ENCODE results near the gene BSN.

BSN gene, protein sequence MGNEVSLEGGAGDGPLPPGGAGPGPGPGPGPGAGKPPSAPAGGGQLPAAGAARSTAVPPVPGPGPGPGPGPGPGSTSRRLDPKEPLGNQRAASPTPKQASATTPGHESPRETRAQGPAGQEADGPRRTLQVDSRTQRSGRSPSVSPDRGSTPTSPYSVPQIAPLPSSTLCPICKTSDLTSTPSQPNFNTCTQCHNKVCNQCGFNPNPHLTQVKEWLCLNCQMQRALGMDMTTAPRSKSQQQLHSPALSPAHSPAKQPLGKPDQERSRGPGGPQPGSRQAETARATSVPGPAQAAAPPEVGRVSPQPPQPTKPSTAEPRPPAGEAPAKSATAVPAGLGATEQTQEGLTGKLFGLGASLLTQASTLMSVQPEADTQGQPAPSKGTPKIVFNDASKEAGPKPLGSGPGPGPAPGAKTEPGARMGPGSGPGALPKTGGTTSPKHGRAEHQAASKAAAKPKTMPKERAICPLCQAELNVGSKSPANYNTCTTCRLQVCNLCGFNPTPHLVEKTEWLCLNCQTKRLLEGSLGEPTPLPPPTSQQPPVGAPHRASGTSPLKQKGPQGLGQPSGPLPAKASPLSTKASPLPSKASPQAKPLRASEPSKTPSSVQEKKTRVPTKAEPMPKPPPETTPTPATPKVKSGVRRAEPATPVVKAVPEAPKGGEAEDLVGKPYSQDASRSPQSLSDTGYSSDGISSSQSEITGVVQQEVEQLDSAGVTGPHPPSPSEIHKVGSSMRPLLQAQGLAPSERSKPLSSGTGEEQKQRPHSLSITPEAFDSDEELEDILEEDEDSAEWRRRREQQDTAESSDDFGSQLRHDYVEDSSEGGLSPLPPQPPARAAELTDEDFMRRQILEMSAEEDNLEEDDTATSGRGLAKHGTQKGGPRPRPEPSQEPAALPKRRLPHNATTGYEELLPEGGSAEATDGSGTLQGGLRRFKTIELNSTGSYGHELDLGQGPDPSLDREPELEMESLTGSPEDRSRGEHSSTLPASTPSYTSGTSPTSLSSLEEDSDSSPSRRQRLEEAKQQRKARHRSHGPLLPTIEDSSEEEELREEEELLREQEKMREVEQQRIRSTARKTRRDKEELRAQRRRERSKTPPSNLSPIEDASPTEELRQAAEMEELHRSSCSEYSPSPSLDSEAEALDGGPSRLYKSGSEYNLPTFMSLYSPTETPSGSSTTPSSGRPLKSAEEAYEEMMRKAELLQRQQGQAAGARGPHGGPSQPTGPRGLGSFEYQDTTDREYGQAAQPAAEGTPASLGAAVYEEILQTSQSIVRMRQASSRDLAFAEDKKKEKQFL (N-terminal part only)

DNA sequence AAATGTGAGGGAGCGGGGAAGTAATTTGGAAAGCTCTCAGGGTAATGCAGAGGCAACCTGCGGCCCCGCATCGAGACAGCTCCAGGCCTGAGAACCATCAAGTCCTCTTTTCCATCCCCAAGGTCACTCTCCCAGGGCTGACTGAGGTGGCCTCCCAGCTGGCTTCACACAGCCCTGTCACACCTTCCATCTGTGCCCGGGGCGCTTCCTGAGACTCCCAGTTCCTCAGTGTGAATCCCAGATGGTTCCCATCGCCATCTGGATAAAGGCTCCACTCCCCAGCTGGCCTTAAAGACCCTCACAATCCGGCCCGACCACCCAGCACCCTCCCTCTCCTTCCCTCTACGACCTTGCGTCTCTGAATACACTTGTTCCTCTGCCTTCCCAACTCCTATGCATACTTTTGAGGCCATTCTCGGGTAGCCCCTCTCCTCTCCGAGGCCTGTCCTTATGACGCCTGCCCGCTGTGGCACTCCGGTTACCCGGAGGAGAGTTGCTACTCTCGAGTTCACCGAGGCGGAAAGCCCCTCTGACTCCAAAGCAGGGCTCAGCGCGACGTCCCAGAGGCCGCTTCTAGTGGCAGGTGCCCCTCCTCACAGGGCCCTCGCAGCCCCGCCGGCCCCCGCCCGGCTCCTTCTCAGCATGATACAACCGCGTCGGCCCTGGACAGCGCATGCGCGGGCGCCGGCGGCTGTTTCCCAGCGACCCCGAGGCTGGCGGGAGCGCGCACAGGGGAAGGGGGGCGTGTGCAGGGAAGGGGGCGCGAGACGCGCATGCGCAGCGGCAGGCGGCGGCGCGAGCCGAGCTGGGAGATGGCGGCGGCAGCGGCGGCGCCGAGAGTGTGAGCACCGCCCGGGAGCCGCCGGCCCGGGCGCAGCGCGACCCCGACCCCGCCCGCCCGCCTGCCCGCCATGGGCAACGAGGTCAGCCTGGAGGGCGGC lies at the start of gene BSN:
BSN (plus strand) TSS at position 786 of the 941 bp plus-strand sequence; CDS start at position 912, 126 bp downstream.
- DNase-seq, result peak; percentile 88

DNA sequence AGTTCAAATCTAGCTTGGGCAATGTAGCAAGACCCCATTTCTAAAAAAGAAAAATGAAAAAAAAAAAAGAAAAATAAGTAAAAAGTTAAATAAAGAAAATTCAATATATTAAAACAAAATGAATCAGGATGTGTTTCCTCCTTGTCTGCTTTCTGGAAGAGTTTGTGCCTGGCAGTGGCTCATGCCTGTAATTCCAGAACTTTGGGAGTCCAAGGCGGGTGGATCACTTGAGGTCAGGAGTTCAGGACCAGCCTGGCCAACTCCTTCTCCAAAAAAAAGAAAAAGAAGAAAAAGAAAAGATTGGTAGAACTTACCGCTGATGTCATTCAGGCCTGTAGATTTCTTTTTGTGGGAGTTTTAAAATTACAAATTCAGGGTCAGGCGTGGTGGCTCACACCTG lies 47.4 kb upstream of the BSN start:
- DNase-seq, result no peak

DNA sequence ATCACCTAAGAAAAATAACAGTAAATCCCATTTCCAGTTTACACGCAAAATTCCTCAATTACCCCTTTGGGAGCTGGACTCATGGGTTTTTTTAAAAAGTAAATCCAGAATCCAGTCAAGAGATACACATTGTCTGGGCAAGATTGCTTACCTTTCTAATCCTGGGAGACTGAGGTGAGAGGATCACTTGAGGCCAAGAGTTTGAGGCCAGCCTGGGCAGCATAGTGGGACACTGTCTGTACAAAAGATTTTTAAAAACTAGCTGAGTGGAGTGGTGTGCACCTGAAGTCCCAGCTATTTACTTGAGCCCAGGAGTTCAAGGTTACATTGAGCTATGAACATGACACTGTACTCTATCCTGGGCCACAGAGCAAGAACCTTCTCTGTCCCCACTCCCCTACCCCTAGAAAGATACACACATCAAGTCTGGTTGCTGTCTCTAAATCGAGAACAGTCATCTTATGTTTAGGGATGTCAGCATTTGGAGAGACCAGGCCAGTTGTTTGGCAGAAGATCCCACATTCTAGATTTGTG lies 45.2 kb upstream of the BSN start:
- DNase-seq, result no peak

DNA sequence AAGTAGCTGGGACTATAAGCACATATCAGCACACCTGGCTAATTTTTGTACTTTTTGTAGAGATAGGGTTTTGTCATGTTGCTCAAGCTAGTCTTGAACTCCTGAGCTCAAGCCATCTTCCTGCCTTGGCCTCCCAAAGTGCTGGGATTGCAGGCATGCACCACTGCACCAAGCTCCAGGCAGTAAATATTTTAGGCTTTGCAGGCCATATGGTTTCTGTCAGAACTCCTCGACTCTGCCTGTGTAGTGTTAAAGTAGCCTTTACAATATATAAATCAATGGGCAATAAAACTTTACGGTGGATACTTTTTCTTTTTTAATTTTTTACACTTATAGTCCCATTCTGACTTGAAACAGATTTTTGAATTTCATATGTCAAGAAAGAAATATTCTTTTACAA lies 42.6 kb upstream of the BSN start:
- DNase-seq, result no peak

DNA sequence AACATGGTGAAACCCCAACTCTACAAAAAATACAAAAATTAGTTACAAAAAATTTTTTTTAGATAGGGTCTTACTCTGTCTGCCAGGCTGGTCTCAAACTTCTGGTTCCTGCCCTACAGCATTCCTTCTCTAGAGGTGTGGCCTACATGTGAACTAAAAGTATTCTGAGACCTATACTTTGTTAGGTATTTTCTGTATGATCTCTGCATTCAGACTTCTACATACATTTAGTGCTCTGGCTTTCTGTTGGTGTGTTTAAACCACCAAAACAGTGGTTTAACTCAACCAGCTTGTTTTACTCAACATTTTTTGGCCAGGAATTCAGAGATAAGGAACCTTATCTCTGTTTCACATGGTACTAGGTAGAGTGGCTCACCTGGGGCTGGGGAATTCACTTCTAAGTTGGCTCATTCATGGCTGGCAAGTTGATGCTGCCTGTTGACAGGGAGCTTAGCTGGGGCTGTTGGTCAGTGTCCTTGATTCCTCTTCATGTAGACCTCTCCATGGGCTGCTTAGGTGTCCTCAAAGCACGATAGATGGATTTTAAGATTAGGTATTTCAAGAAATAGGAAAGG lies 41.4 kb upstream of the BSN start:
- no peak for DNase-seq

DNA sequence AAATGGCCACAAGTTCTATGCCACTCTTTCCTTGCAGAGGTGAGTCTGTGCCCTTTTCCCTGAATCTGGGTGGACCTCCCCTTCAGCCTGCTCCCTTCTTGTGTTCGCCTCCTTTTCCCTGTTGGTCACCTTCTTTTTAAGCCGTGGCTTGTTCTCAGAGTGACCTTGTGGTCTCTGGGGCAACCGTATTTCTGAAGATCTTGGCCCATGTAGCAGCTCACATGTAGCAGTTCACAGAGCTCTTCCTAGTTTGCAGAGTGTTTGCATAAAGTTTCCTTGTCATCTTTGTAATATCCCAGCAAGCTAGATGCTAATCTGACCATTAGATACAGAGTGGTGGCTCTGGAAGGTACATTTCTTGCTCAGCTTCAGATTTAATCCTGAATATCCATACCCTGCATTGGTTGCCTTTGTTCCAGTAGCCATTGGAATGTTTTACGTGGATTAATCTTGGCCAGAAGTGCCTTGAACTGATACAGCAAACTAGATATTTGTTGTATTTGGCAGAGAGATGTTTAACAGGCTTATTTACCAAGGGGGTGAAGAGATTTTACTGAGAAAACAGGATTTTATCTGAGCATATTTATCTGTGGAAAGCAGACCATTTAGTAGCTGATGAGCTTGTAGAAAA lies 40.7 kb upstream of the BSN start:
- no peak for DNase-seq

DNA sequence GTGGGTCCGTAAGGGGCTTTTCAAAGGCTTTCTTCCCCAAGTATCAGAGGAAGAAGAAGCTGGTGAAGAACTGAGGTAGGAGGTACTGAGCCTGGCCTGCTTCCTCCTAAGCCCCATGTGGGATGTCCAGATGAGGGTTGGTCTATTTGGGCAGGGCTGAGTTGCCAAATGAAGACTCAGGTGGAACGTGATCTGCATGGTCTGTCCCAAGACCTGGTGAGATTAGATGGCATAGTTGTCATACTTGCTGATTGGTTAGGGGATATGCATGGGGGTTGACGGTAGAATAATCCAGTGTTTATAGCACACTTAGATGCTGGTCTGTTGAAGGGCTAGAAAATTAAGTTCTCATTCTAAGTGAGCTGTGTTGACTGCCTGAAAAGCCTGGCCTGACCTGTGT lies 36.3 kb upstream of the BSN start:
- DNase-seq, result no peak

DNA sequence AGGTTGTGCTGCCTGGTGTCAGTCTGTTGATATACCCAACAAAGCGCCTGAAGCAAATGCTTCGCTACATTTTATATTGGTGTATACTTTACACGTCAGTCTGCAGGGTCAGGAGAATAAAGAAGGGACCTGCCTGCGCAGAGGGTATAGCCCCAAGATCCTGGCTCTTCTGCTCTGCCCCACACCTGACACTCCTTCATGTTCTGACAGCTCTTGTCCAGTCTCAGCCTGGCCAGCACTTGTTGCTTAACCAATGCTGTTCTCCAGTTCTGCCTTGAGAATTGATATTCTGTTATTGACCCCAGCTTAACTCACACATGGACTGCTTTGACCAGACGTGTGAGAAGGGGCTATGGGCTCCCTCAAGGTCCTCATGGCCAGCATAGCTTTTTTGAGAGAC lies 35.8 kb upstream of the BSN start:
- no peak for DNase-seq

DNA sequence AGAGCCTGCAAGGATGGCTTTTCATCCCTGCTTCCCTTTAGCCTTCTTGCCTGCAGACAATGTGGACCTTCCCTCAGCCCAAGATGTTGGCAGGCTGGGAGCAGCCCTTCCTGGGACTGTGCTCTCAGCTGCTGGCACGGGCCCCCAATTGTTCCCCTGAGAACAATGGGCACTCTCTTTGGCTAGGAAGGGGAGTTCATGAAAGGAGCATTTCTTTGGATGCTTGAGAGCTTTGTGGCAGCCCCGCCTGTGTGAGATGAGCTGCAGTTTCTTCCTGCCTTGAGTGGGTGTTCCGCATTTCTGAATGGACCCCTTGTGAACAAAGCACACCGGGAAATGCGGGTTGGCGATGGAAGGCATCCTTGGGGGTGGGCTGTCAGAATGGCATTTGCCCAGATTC lies 35.0 kb upstream of the BSN start:
- no peak for DNase-seq

DNA sequence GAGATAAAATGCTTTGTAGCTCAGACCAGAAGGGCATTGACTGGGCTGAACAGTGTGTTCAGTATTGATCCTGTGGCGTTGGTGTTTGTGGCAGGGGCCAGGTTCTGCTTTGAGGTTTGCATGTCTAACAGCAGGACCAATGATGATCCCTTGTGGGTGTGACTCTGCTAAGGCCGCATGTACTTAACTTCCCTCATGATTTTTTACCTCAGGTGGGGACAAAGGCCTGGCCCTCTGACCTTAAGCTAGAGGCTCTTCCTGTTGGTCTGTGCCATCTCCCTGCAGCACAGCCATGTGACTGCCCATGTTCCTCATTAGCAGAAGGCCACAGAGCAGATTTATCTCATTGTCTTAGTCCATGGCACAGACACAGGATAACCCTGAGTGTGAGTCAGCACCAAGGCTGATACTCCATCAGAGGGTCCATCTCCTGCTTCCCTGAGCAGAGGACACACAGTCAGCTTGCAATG lies 34.3 kb upstream of the BSN start:
- no peak for DNase-seq

DNA sequence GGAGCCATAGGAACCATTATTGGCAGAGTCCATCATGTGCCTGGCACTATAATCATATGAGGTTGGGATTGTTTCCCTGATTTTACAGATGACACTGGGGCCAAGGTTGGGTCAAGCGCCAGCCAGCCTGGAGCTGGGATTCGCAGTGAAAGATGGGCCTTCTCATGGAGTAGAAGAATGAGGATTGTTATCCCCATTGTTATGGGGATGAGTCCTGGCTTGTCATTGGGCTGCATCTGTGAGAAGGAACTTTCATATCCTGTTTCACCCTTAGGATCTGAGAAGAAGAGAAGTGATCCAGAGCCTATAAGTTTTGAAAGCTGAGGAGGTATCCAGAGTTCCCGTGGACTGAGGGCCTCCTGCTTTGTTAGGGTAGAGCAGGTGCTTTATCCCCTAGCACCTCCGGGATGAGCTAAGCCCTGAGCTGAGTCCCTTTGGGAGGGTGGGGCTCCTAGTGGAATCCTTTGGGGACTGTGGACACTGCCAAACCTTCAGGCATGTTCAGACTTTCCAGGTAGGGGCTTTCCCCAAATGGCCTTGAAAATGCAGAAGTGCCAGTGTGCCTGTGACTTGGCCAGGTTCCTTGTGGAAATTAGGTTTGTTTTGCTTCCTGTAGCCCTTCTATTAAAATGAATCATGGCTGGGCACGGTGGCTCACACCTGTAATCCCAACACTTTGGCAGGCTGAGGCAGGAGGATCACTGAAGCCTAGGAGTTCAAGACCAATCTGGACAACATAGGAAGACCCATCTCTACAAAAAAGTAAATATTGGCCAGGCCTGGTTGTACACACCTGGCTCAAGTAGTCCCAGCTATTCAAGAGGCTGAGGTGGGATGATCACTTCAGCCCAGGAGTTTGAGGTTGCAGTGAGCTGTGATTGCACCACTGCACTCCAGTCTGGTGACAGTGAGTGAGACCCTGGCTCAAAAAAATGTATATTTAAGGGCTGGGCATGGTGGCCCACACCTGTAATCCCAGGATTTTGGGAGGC lies 30.2 kb upstream of the BSN start:
- DNase-seq, result no peak

DNA sequence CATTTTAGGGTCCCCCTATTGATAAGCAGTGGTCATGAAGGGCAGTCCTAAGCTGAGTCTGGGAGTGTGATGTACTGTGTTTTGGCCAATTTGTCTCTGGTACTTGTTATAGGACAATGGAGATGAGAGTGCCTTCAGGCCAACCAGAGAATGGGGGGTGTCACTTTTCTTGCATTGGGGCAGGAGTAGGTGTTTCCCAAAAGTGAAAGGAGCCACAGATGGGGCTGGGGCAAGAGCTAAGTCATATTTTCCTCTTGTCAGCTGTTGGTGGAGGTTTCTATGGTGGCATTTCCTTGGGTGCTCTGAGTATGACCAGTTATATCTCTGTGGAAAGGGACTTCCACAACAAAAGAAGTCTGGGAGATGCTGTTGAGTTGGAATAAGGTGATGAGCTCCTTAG lies 24.7 kb upstream of the BSN start:
- DNase-seq, result no peak

DNA sequence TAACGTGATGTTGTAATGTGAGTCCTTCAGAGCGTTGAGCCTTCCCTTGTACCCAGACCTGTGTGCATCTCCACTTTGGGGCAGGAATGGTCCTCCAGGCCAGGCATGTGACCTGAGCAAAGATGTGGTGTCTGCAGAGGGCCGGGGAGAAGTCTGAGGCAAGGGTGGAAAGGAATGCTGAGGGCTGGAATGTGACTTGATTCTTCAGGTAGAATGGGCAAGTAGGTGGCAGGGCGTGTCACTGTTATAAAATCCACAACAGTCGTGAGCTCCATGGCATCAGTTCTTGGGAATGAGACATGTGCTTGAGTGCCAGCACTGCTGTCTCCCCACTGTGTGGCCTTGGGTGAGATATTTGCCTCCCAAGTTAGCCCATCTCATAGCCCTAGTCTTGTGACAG lies 24.0 kb upstream of the BSN start:
- DNase-seq, result no peak

DNA sequence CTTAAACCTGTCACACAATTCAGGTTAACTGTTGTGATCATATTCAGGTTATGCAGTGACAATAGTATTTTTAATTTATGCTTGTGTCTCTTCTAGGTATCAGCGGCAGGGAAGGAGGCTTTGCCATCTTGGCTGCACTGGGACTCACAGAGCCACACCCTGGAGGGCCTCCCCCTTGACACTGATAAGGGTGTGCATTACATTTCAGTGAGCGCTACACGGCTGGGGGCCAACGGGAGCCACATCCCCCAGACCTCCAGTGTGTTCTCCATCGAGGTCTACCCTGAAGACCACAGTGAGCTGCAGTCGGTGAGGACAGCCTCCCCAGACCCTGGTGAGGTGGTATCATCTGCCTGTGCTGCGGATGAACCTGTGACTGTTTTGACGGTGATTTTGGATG lies 23.6 kb upstream of the BSN start:
- no peak for DNase-seq

DNA sequence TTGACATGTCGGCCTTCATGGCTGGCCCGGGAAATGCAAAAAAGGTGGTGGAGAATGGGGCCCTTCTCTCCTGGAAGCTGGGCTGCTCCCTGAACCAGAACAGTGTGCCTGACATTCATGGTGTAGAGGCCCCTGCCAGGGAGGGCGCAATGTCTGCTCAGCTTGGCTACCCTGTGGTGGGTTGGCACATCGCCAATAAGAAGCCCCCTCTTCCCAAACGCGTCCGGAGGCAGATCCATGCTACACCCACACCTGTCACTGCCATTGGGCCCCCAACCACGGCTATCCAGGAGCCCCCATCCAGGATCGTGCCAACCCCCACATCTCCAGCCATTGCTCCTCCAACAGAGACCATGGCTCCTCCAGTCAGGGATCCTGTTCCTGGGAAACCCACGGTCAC lies 23.1 kb upstream of the BSN start:
- no peak for DNase-seq

DNA sequence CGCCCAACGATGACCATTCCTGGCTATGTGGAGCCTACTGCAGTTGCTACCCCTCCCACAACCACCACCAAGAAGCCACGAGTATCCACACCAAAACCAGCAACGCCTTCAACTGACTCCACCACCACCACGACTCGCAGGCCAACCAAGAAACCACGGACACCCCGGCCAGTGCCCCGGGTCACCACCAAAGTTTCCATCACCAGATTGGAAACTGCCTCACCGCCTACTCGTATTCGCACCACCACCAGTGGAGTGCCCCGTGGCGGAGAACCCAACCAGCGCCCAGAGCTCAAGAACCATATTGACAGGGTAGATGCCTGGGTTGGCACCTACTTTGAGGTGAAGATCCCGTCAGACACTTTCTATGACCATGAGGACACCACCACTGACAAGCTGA lies 22.6 kb upstream of the BSN start:
- DNase-seq, result no peak

DNA sequence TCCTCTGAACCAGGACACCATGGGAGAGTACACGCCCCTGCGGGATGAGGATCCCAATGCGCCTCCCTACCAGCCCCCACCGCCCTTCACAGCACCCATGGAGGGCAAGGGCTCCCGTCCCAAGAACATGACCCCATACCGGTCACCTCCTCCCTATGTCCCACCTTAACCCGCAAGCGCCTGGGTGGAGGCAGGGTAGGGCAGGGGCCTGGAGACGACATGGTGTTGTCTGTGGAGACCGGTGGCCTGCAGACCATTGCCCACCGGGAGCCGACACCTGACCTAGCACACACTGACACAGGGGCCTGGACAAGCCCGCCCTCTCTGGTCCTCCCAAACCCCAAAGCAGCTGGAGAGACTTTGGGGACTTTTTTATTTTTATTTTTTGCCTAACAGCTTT lies 21.2 kb upstream of the BSN start:
- DNase-seq, result no peak

DNA sequence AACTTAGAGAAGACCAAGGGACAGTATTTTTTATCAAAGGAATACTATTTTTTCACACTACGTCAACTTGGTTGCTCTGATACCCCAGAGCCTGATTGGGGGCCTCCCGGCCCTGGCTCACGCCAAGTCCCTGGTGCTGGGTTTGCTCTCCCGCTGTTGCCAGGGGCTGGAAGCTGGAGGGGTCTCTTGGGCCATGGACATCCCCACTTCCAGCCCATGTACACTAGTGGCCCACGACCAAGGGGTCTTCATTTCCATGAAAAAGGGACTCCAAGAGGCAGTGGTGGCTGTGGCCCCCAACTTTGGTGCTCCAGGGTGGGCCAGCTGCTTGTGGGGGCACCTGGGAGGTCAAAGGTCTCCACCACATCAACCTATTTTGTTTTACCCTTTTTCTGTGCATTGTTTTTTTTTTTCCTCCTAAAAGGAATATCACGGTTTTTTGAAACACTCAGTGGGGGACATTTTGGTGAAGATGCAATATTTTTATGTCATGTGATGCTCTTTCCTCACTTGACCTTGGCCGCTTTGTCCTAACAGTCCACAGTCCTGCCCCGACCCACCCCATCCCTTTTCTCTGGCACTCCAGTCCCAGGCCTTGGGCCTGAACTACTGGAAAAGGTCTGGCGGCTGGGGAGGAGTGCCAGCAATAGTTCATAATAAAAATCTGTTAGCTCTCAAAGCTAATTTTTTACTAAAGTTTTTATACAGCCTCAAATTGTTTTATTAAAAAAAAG lies 20.3 kb upstream of the BSN start:
- DNase-seq, result no peak

All from T1000 (cell line).